ENCODE measurements around the gene HSPBAP1.
"Not testable (repeated sequence)": the region's sequence is repeated elsewhere in the genome, so short reads cannot be mapped to it uniquely, and the experiment has no call there.

Gene HSPBAP1

DNA sequence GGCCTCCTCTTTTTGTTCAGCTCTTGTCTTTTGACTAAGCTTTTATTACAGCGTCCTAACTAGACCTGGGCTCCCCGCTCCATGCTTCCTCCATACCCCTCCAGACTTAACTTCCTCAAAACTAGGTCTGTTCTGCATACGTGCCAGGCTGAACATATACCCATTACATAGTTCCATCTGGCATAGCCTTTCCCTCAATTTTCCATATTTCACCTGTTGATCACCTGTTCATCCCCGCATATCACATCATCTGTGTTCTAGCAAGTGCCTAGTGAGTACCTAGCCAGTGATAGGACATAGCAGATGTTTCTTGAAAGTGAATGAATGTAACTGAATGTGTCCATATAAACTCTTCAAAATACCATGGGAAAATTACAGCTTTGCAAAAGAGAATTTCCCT, 77.0 kb downstream of the HSPBAP1 start:
- TF ChIP-seq, protein P1, sequence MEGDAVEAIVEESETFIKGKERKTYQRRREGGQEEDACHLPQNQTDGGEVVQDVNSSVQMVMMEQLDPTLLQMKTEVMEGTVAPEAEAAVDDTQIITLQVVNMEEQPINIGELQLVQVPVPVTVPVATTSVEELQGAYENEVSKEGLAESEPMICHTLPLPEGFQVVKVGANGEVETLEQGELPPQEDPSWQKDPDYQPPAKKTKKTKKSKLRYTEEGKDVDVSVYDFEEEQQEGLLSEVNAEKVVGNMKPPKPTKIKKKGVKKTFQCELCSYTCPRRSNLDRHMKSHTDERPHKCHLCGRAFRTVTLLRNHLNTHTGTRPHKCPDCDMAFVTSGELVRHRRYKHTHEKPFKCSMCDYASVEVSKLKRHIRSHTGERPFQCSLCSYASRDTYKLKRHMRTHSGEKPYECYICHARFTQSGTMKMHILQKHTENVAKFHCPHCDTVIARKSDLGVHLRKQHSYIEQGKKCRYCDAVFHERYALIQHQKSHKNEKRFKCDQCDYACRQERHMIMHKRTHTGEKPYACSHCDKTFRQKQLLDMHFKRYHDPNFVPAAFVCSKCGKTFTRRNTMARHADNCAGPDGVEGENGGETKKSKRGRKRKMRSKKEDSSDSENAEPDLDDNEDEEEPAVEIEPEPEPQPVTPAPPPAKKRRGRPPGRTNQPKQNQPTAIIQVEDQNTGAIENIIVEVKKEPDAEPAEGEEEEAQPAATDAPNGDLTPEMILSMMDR (IDR thresholded peaks at IDR 0.05; ENCODE audit: extremely low read depth, insufficient read depth, missing control alignments), result no peak
- no peak for DNase-seq (ENCODE audit: low spot score)
- in situ Hi-C loops (cut with MboI; ENCODE audit: low pct_unique_long_range_greater_than_20kb, low sequenced_read_pairs, unreplicated experiment), result no loop called here

DNA sequence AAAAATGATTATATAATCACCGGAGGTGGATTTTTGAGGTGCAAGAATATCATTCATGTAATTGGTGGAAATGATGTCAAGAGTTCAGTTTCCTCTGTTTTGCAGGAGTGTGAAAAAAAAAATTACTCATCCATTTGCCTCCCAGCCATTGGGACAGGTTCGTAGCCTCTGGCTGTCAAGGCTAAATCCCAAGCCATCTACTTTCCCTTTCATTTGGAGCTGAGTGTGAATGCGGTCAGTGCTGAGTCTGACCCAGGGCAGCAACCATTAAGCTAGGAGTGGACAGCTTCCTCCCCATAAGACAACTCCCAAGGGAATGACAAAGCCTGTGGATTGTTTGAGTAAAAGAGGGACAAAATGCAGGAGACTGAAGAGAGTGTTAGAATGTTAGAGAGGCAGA, 79.4 kb downstream of the HSPBAP1 start:
- TF ChIP-seq, protein P1 (IDR thresholded peaks at IDR 0.05; ENCODE audit: extremely low read depth, insufficient read depth, missing control alignments), result no peak
- DNase-seq (ENCODE audit: low spot score), result no peak
- in situ Hi-C loops (cut with MboI; ENCODE audit: low pct_unique_long_range_greater_than_20kb, low sequenced_read_pairs, unreplicated experiment), result no loop called here

DNA sequence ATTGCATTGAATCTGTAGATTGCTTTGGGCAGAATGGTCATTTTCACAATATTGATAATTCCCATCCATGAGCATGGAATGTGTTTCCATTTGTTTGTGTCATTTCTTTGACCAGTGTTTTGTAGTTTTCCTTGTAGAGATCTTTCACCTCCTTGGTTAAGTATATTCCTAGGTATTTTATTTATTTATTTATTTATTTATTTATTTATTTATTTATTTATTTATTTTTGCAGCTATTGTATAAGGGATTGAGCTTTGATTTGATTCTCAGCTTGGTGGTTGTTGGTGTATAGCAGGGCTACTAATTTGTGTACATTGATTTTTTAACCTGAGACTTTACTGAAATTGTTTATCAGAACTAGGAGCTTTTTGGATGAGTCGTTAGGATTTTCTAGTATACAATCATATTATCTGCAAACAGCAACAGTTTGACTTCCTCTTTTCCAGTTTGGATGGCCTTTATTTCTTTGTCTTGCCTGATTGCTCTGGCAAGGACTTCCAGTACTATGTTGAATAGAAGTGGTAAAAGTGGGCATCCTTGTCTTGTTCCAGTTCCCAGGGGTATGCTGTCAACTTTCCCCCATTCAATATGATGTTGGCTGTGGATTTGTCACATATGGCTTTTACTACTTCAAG, 82.9 kb downstream of the HSPBAP1 start:
- DNase-seq (ENCODE audit: low spot score); in situ Hi-C loops (cut with MboI; ENCODE audit: low pct_unique_long_range_greater_than_20kb, low sequenced_read_pairs, unreplicated experiment): not testable (repeated sequence)

DNA sequence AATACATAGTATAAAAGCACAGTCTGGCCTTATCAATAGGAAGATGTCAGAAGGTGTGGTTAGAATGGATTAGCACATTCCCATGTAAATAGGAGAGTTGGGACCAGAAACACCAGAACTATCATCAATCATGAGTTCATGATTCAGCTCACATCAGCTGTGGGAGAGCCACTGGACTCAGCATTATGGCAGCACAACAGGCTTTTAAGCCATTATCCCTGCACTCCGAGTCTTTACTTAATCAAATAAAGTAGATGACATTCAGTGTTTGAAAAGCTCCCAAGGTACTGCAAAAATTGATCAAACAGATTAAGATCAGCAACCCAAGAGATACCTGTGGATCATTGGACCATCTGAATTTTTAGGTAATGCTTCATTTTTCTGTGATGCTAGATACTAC, 88.3 kb downstream of the HSPBAP1 start:
- in situ Hi-C loops (cut with MboI; ENCODE audit: low pct_unique_long_range_greater_than_20kb, low sequenced_read_pairs, unreplicated experiment), result no loop called here

GRCh38 chr3:122700193-122700592, 93.4 kb downstream of the HSPBAP1 start:
- TF ChIP-seq, protein P1 (IDR thresholded peaks at IDR 0.05; ENCODE audit: extremely low read depth, insufficient read depth, missing control alignments), result no peak
- no peak for DNase-seq (ENCODE audit: low spot score)
- in situ Hi-C loops (cut with MboI; ENCODE audit: low pct_unique_long_range_greater_than_20kb, low sequenced_read_pairs, unreplicated experiment), result no loop called here

More for the DNA sequence above, 88.3 kb downstream of the HSPBAP1 start:
- TF ChIP-seq, protein P1 (IDR thresholded peaks at IDR 0.05; ENCODE audit: extremely low read depth, insufficient read depth, missing control alignments), result no peak
- DNase-seq (ENCODE audit: low spot score), result no peak

DNA sequence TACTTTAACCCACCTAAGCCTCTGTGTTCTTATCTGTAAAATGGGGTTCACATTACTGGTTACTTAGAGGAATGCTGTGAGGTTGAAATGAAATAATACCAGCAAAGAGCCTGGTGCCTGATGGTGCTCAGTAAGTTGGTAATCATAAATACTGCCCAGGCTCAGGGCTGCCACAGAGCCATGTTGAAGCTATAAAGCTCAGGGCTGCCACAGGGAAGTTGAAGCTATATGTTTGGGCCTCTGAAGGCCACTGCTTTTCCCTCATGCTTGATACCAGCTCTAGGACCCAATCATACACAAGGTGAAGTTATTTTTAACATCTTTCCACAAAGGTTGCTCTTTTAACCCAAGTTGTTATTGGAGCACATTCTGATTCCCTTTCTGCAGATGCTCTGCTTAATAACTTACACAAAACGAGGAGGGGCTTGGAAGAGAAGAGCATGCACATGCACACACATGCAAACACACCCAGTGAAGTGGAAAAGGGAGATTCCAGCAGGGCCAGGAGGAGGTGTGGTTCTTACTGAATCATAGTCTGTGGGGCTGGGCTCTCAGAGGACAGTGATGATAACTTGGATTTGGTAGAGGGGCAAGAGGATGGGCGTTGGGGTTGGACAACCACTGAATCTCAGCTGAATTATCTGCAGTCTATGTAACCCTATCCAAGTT, 95.5 kb downstream of the HSPBAP1 start:
- DNase-seq (ENCODE audit: low spot score), result peak; percentile 49
- TF ChIP-seq, protein P1 (IDR thresholded peaks at IDR 0.05; ENCODE audit: extremely low read depth, insufficient read depth, missing control alignments), result no peak
- in situ Hi-C loops (cut with MboI; ENCODE audit: low pct_unique_long_range_greater_than_20kb, low sequenced_read_pairs, unreplicated experiment), result no loop called here

DNA sequence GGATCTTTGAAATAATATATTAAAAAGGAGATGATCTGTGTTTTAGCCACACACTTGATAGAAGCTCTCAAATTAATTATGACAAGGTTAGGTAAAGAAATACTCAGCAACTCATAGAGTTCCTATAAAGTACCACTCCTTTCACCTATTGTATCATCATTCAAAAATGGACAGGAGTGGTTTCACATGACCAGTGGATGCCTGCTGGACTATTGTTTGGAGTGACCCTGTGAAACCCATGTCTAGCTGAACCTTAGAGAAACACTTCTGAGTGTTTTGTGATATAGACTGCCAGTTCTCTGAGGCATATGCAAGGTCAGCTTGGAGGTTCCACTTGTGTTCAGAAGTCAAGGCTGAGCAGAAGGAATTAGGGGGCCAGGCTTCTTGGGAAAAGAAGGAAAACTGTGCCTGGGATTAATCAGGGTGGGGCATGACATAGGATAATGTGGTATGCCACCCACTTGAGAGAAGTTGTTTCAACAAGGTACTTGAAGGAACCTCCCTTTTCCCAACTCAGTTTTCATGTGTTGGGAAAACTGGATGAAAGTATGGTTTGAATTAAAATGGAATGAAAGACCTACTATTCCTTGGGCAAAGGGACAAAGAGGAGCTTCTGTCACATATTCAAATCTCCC, 97.6 kb downstream of the HSPBAP1 start:
- TF ChIP-seq, protein P1 (IDR thresholded peaks at IDR 0.05; ENCODE audit: extremely low read depth, insufficient read depth, missing control alignments), result no peak
- DNase-seq (ENCODE audit: low spot score), result no peak
- in situ Hi-C loops (cut with MboI; ENCODE audit: low pct_unique_long_range_greater_than_20kb, low sequenced_read_pairs, unreplicated experiment), result no loop called here

Data from GM13977 (cell line).